Smooth muscle cell (in vitro differentiated cells): ENCODE data around the gene ERCC5. TPM values are rescaled to one million over a fixed set of nuclear protein-coding genes. Genes with fewer than 3 reads are reported as not detected.
A peak's percentile ranks its signal among the peaks of the same experiment; 100 is the strongest.

ENCODE experiments used
- DNase-seq: peaks from one replicate; lab custom pipeline; 2025; ENCODE audit not compliant: unreplicated experiment; lab: John Stamatoyannopoulos, UW
- H2AFZ ChIP-seq: fragments of 200-600 bp; sonication (generic); 2 replicates; pipeline ENCODE4 v1.6.0; 2016; ENCODE audit warnings: antibody characterized with exemption, low read depth, mild to moderate bottlenecking
- H3F3A ChIP-seq: fragments of 200-600 bp; sonication (generic); 2 replicates; pipeline ENCODE4 v1.6.0; 2017; ENCODE audit warnings: antibody characterized with exemption, low read depth
- H3K27ac ChIP-seq: fragments of 200-600 bp; sonication (generic); 2 replicates; pipeline ENCODE4 v1.5.1; 2016; ENCODE audit warnings: low read depth, mild to moderate bottlenecking
- H3K27me3 ChIP-seq: fragments of 200-600 bp; sonication (generic); 2 replicates; pipeline ENCODE4 v1.6.1; 2016; ENCODE audit warnings: low read depth, mild to moderate bottlenecking
- H3K36me3 ChIP-seq: fragments of 200-600 bp; sonication (generic); 2 replicates; pipeline ENCODE4 v1.5.1; 2016; ENCODE audit warnings: low read depth
- H3K4me1 ChIP-seq: fragments of 200-600 bp; sonication (generic); 2 replicates; pipeline ENCODE4 v1.5.1; 2016; ENCODE audit warnings: low read depth
- H3K4me2 ChIP-seq: fragments of 200-600 bp; sonication (generic); 2 replicates; pipeline ENCODE4 v1.6.0; 2016; ENCODE audit warnings: mild to moderate bottlenecking
- H3K4me3 ChIP-seq: fragments of 200-600 bp; sonication (generic); 2 replicates; pipeline ENCODE4 v1.5.1; 2016; ENCODE audit warnings: mild to moderate bottlenecking
- H3K79me2 ChIP-seq: fragments of 200-600 bp; sonication (generic); 2 replicates; pipeline ENCODE4 v1.6.0; 2016; ENCODE audit warnings: low read depth, mild to moderate bottlenecking
- H3K9ac ChIP-seq: fragments of 200-600 bp; sonication (generic); 2 replicates; pipeline ENCODE4 v1.6.0; 2016; ENCODE audit warnings: low read depth
- H3K9me3 ChIP-seq: fragments of 200-600 bp; sonication (generic); replicated peaks from 2 replicates; pipeline ENCODE4 v1.5.1; 2016; ENCODE audit warnings: low read depth
- H4K20me1 ChIP-seq: fragments of 200-600 bp; sonication (generic); 2 replicates; pipeline ENCODE4 v1.6.0; 2016; ENCODE audit warnings: low read depth
- CTCF ChIP-seq: fragments of 200-600 bp; sonication (generic); IDR thresholded peaks from 2 replicates; pipeline ENCODE4 v1.5.1; 2017; ENCODE audit warnings: borderline replicate concordance, mild to moderate bottlenecking, antibody characterized with exemption; ENCODE audit not compliant: insufficient read depth, poor library complexity, severe bottlenecking
- WGBS: methylation state at CpG from one replicate; pipeline ENCODE4 v1.1.7; 2016; ENCODE audit warnings: low lambda C conversion rate; 5-methylcytosine and 5-hydroxymethylcytosine counted together
- polyA plus RNA-seq: library from polyadenylated mRNA; unstranded; fragments of >200 nt; fragmentation: Nextera tagmentation; extraction: Ambion mirVana; gene quantifications from 2 replicates; pipeline ENCODE4 v1.2.1, GENCODE V29; 2016
- total RNA-seq: library from RNA; depleted of rRNA; stranded (reverse); fragments of >200 nt; gene quantifications from 2 replicates; pipeline ENCODE4 v1.2.3, GENCODE V29; 2014

ERCC5 gene
- total and polyA plus RNA-seq, 2 experiments from 2014 or later: 30.1 to 65.2 TPM

DNA sequence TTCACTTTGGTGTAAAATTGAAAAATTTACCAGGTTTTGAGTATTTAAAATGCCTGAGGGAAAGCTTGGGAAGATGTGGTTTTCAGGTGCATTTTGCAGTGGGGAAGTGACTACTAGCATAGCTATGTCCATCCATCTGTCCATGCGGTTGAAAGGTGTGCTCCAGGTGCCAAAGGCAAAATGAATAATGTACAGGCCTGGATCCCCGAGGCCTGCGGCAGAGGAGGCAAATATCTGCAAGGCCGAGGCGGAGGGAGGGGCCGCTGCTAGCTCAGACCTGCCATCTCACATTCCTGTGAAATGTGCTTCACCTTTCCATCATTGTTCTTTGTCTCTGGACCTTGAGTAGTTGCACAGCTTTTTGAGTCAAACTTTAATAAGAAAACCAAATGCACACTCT lies 65.5 kb downstream of the ERCC5 start:
- no peaks in the 10 kb centered on the region for H4K20me1 ChIP-seq
- H3F3A ChIP-seq: no peaks in the 10 kb centered on the region
- no peak for DNase-seq
- H2AFZ ChIP-seq: no peak overlapping the region
- no peaks in the 10 kb centered on the region for H3K9me3 ChIP-seq
- peaks cover 9% of the 10 kb centered on the region for H3K27me3 ChIP-seq
- no peaks in the 10 kb centered on the region for H3K79me2 ChIP-seq
- H3K27ac ChIP-seq: peak overlapping the region; percentile 29
- peaks cover 10% of the 10 kb centered on the region for H3K4me1 ChIP-seq
- H3K4me2 ChIP-seq: peak overlapping the region; percentile 52
- H3K4me3 ChIP-seq: no peak overlapping the region
- no peaks in the 10 kb centered on the region for H3K36me3 ChIP-seq
- WGBS: 57% methylated on average over 6 of the region's 6 CpGs
- no peak overlapping the region for H3K9ac ChIP-seq
- TF ChIP-seq CTCF: no peak

- WGBS: 75% methylated on average over 3 of the region's 3 CpGs
These were observed 66.8 kb downstream of the ERCC5 start for GRCh38 chr13:102912599-102912998.

GRCh38 chr13:102913914-102914313 lies 68.1 kb downstream of the ERCC5 start:
- H3K27ac ChIP-seq: no peak overlapping the region
- no peaks in the 10 kb centered on the region for H3F3A ChIP-seq
- H3K4me1 ChIP-seq: peaks cover 10% of the 10 kb centered on the region
- no peak overlapping the region for H3K9ac ChIP-seq
- H2AFZ ChIP-seq: no peak overlapping the region
- DNase-seq: no peak
- no peak overlapping the region for H3K4me2 ChIP-seq
- no peak for TF ChIP-seq CTCF
- no peaks in the 10 kb centered on the region for H3K79me2 ChIP-seq
- H3K36me3 ChIP-seq: no peaks in the 10 kb centered on the region
- 90% methylated on average over 7 of the region's 7 CpGs for WGBS
- H3K9me3 ChIP-seq: no peaks in the 10 kb centered on the region
- no peaks in the 10 kb centered on the region for H4K20me1 ChIP-seq
- H3K4me3 ChIP-seq: no peak overlapping the region
- H3K27me3 ChIP-seq: peaks cover 9% of the 10 kb centered on the region

More at GRCh38 chr13:102912599-102912998, 66.8 kb downstream of the ERCC5 start:
- Histone ChIP-seq H3F3A (no peaks in the 10 kb centered on the region), H3K4me2 (no peak overlapping the region), H4K20me1 (no peaks in the 10 kb centered on the region), H3K36me3 (no peaks in the 10 kb centered on the region), H3K27me3 (peaks cover 9% of the 10 kb centered on the region), H2AFZ (no peak overlapping the region), H3K4me3 (no peak overlapping the region), H3K79me2 (no peaks in the 10 kb centered on the region), H3K9ac (no peak overlapping the region), H3K9me3 (no peaks in the 10 kb centered on the region), H3K4me1 (peaks cover 10% of the 10 kb centered on the region), H3K27ac (no peak overlapping the region)
- no peak for TF ChIP-seq CTCF
- DNase-seq: no peak

DNA sequence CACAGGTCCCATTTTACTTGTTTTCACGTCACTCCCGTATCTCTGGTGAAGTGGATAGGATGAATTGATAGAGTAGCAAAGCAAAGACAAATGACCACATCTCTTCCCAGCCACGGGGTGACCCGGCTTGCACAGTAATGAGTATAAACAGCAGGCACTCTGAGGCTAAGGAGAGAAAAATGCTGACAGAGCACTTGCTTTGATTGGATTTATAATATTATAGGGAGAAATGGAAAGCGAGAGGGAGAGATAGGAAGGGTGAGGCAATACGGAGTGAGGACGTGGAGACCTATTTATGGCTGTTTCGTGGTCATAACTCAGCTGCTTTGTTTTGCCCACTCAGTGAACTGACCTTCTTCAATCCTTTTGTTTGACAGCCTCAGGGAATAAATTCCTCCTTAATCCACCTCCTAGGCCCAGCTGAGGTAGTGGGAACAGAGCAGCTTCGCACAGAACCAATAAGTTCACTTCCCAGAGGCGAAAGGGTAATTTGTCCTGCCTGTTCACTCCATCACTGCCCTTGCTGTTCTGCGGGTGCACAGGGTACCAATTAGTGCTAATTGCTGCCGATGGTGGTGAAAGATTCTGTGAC lies 68.6 kb downstream of the ERCC5 start:
- Histone ChIP-seq H3K4me2 (no peak overlapping the region), H3K27me3 (peaks cover 9% of the 10 kb centered on the region)
- WGBS: 63% methylated on average over 12 of the region's 12 CpGs

More for the DNA sequence above, 68.6 kb downstream of the ERCC5 start:
- Histone ChIP-seq H3K9me3 (no peaks in the 10 kb centered on the region), H3K36me3 (no peaks in the 10 kb centered on the region), H3K4me1 (peaks cover 10% of the 10 kb centered on the region), H3K9ac (no peak overlapping the region), H2AFZ (no peak overlapping the region), H4K20me1 (no peaks in the 10 kb centered on the region), H3K79me2 (no peaks in the 10 kb centered on the region), H3K4me3 (no peak overlapping the region), H3F3A (no peaks in the 10 kb centered on the region), H3K27ac (no peak overlapping the region)
- DNase-seq: no peak
- no peak for TF ChIP-seq CTCF
